AG10803 (cell line): Measurements from ENCODE around the gene TDRD7.
A peak's percentile ranks its signal among the peaks of the same experiment; 100 is the strongest.

ENCODE experiments used
- DNase-seq: peaks from one replicate; pipeline ENCODE4 v3.0.0; 2010; ENCODE audit warnings: low read depth
- H3K4me3 ChIP-seq: 2 replicates; pipeline ENCODE4 v1.5.1; 2011; ENCODE audit warnings: mild to moderate bottlenecking, low read length, control low read depth
- TF ChIP-seq, protein P1 (sequence below): conservative IDR thresholded peaks from 2 replicates; pipeline ENCODE4 v1.5.1; 2011; ENCODE audit warnings: mild to moderate bottlenecking, low read length, control low read depth, inconsistent platforms

TDRD7 gene

DNA sequence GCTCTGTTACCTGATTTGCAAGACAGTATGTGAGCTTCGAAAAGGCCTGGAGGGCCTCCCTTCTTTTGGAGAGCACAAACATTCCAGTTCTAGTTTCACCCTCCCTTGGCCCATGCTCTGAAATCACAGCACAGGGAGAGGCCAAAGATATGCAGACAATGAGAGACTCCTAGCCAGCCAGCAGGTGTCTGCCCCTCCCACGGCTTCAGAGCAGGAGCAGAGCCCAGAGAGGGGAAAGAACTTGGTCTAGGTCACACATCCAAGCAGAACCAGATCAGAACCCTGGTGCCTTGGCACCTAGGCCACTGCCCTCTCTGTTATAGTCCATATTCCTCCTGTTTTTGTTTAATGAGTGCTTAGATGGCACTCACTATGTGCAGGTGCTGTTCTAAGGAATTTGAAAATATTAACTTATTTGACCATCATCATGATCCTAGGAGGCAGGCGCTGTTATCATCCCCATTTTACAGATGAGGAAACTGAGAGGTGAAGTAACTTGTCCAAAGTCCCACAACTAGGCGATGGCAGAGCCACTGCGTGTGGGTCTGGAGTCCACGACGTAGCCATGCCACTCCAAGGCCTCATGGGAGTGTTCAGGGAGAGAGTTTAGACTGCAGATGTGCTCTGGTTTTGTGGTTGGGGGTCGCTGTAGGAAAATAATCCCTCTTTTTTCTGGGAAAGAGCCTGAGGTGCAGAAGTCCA, 116.8 kb downstream of the TDRD7 start:
- DNase-seq, result no peak

DNA sequence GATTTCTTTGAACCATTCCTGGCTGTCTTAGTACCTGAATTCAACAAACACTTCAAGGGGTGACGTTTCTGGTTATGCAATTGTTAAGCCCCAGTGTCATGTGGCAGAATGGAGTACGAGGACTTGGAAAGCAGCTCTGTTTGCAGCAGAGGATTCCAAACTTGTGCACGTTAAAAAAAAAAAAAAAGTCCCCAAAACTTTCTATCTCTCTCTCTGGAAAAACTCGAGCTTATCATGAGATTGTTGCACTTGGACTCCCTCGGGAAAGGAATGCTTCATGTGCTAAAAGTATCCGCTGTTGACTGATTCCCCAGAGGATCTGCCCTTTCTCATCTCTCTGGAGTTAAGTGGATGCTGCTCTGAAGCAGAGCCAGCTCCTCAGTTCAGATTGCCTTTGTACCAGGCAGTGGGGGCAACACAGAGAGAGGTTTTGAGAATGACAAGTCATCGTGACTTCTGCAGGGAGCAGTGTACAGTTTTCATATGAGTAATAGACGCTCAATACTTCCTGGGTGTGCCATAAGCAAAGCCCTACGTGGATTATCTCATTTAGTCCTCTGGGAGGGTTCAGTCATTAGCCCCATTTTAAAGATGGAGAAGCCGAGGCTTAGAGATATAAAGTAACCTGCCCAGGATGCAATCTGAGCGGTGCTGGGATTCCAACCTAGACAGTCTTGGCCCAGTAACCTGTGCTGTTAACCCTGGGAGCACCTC, 117.6 kb downstream of the TDRD7 start:
- no peak overlapping the region for H3K4me3 ChIP-seq
- DNase-seq, result peak; percentile 2
- TF ChIP-seq, protein P1, sequence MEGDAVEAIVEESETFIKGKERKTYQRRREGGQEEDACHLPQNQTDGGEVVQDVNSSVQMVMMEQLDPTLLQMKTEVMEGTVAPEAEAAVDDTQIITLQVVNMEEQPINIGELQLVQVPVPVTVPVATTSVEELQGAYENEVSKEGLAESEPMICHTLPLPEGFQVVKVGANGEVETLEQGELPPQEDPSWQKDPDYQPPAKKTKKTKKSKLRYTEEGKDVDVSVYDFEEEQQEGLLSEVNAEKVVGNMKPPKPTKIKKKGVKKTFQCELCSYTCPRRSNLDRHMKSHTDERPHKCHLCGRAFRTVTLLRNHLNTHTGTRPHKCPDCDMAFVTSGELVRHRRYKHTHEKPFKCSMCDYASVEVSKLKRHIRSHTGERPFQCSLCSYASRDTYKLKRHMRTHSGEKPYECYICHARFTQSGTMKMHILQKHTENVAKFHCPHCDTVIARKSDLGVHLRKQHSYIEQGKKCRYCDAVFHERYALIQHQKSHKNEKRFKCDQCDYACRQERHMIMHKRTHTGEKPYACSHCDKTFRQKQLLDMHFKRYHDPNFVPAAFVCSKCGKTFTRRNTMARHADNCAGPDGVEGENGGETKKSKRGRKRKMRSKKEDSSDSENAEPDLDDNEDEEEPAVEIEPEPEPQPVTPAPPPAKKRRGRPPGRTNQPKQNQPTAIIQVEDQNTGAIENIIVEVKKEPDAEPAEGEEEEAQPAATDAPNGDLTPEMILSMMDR, result no peak

More for the DNA sequence above, 116.8 kb downstream of the TDRD7 start:
- H3K4me3 ChIP-seq, result no peak overlapping the region
- TF ChIP-seq, protein P1, result no peak

DNA sequence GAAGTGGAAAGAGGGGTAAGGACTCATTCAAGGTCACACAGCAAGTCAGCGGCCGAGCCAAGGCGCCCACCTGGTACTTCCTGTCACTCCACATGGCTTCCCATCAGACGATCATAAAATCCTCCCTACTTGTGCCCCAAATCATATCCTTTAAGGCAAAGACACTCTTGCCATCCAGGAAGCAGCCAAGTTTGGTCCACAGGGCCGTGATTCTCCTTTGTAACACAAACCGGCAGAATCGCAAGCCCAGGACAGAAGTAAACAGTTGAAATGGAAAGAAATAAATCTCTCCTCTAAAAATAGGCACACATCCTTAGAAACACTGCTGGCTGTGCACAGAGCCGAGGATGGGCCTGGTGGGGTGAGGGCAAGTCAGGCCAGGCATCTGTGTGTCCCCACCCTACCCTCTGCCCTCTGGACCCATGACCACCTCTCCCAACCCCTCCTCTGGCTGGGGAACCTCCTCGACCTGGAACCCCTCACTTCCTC, 120.0 kb downstream of the TDRD7 start:
- no peak for DNase-seq
- TF ChIP-seq, protein P1, result no peak
- H3K4me3 ChIP-seq, result no peak overlapping the region

DNA sequence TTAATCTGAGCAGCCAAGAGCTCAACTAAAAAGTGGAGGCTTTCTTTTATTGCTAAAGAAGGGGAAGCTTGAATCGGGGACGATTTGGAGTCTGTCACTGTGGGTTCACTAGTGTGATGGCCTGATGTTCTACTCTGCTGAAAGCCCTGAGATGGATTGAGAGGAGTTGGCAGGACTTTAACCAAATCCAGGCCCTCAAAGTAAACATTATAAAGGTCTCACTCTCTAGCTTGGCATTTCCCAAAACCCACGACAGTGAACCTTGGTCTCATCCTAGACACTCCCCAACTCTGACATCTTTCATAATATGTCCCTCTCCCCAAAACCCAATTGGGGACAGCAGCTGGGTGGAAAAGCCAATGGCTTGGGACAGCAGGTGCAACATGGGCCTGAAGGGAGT, 122.3 kb downstream of the TDRD7 start:
- H3K4me3 ChIP-seq, result no peak overlapping the region
- no peak for DNase-seq
- TF ChIP-seq, protein P1, result no peak

DNA sequence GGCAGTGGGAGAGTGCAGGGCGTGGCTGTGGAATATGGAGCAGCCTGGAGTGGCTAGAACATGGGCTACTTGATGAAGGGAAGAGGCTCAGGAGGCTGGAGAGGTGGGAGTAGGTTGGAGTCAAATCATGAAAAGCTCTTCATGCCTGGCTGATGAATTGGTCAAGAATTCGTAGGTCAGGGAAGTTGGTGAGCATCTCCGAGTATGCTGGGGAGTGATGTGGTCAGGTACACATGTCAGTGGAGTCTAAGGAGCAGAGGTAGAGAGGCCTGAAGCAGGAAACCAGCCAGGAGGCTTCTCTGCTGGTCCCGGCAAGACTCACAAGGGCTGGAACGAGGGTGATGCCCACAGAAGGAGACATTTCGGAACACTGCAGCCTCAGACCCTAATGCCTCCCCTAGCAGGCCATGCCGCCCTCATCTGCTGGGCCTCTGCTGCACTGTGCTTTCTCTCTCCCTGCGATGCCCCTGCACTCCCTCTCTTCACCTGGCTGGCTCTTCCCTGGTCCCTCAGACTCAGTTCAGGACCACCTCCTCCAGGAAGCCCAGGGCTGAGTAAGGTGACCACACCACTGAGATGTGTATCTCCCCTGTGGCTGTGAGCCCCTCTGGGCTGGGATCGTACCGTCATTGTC, 123.2 kb downstream of the TDRD7 start:
- no peak for DNase-seq
- no peak overlapping the region for H3K4me3 ChIP-seq
- TF ChIP-seq, protein P1, result no peak

- TF ChIP-seq, protein P1, result no peak
- no peak for DNase-seq
- H3K4me3 ChIP-seq, result no peak overlapping the region
Measured at GRCh38 chr9:97535771-97536170, 123.9 kb downstream of the TDRD7 start.

- no peak for DNase-seq
- H3K4me3 ChIP-seq, result no peak overlapping the region
- TF ChIP-seq, protein P1, result no peak
Measured at GRCh38 chr9:97536480-97536879, 124.6 kb downstream of the TDRD7 start.
